SH-SY5Y (cell line): ENCODE data around the gene PLEKHG1.

ENCODE experiments used
- GATA2 ChIP-seq: IDR thresholded peaks from 2 replicates; pipeline ENCODE4 v1.6.1; 2011; ENCODE audit warnings: mild to moderate bottlenecking, low read depth, low read length
- GATA3 ChIP-seq: IDR thresholded peaks from 2 replicates; pipeline ENCODE4 v1.6.1; 2011; ENCODE audit warnings: low read depth, mild to moderate bottlenecking, low read length, moderate library complexity

PLEKHG1 gene

GRCh38 chr6:150619275-150619674, 19.6 kb downstream of the PLEKHG1 start:
- TF ChIP-seq GATA2, result no peak
- no peak for TF ChIP-seq GATA3

- no peak for TF ChIP-seq GATA3
- TF ChIP-seq GATA2, result no peak
These were observed 20.6 kb downstream of the PLEKHG1 start for GRCh38 chr6:150620244-150620643.

GRCh38 chr6:150620763-150621162, 21.1 kb downstream of the PLEKHG1 start:
- no peak for TF ChIP-seq GATA3
- no peak for TF ChIP-seq GATA2

GRCh38 chr6:150622476-150622875, 22.8 kb downstream of the PLEKHG1 start:
- no peak for TF ChIP-seq GATA3

- TF ChIP-seq GATA3 (no peak), GATA2 (no peak)
These were observed 23.5 kb downstream of the PLEKHG1 start for GRCh38 chr6:150622941-150623874.

GRCh38 chr6:150624191-150624590, 24.5 kb downstream of the PLEKHG1 start:
- TF ChIP-seq GATA2 (no peak), GATA3 (no peak)

GRCh38 chr6:150625927-150626326, 26.2 kb downstream of the PLEKHG1 start:
- TF ChIP-seq GATA2 (no peak), GATA3 (no peak)

GRCh38 chr6:150627154-150627553, 27.5 kb downstream of the PLEKHG1 start:
- no peak for TF ChIP-seq GATA2
- no peak for TF ChIP-seq GATA3

- TF ChIP-seq GATA3, result no peak
- TF ChIP-seq GATA2, result no peak
These were observed 27.9 kb downstream of the PLEKHG1 start for GRCh38 chr6:150627585-150628025.

- no peak for TF ChIP-seq GATA3
- no peak for TF ChIP-seq GATA2
These were observed 29.2 kb downstream of the PLEKHG1 start for GRCh38 chr6:150628908-150629307.

GRCh38 chr6:150631283-150631983, 31.7 kb downstream of the PLEKHG1 start:
- TF ChIP-seq GATA3 (no peak), GATA2 (no peak)

- TF ChIP-seq GATA2 (no peak), GATA3 (no peak)
These were observed 32.4 kb downstream of the PLEKHG1 start for GRCh38 chr6:150631984-150632642.

GRCh38 chr6:150632785-150633485, 33.2 kb downstream of the PLEKHG1 start:
- no peak for TF ChIP-seq GATA3
- no peak for TF ChIP-seq GATA2

- no peak for TF ChIP-seq GATA3
- no peak for TF ChIP-seq GATA2
These were observed 33.8 kb downstream of the PLEKHG1 start for GRCh38 chr6:150633486-150633834.
